Body of pancreas (tissue), 4 donors: ENCODE results near the gene AHCYL1.

Source experiments
- POLR2A ChIP-seq, 3 donors: fragments of 450-650 bp; IDR thresholded peaks; one replicate each; pipeline ENCODE4 v1.6.1; 2016; ENCODE audit warnings: antibody characterized with exemption in 3 of 3, mild to moderate bottlenecking in 2 of 3
- TF ChIP-seq, protein P1 (sequence below), 7 experiments: fragments of 450-650 bp in 4 of 7; fragments of 200-600 bp in 3 of 7; sonication (generic) in 3 of 7; IDR thresholded peaks; one replicate each; pipeline ENCODE4 v1.5.1; 2016 to 2019; ENCODE audit warnings: antibody characterized with exemption in 7 of 7

DNA sequence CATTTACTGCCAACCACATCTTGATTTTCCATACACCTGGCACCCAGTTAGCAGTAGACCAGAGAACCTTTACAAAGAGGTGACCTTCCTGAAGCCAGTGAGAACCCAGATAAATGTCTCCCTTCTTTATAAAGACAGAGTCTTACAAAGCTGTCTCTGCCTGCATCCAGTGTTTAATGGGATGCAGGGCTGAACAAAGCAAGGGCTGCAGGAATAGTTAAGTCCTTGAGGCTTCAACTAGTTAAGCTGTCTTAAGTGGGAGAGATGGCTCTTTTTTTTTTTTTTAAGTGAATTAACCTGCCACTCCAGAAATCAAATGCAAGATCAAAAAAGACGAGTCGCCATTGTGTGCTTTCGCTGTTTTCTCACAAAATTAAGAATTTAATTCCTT, 1.5 kb downstream of the AHCYL1 start:
- TF ChIP-seq, protein P1, sequence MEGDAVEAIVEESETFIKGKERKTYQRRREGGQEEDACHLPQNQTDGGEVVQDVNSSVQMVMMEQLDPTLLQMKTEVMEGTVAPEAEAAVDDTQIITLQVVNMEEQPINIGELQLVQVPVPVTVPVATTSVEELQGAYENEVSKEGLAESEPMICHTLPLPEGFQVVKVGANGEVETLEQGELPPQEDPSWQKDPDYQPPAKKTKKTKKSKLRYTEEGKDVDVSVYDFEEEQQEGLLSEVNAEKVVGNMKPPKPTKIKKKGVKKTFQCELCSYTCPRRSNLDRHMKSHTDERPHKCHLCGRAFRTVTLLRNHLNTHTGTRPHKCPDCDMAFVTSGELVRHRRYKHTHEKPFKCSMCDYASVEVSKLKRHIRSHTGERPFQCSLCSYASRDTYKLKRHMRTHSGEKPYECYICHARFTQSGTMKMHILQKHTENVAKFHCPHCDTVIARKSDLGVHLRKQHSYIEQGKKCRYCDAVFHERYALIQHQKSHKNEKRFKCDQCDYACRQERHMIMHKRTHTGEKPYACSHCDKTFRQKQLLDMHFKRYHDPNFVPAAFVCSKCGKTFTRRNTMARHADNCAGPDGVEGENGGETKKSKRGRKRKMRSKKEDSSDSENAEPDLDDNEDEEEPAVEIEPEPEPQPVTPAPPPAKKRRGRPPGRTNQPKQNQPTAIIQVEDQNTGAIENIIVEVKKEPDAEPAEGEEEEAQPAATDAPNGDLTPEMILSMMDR (IDR thresholded peaks at IDR 0.05): no peak
- TF ChIP-seq POLR2A (IDR thresholded peaks at IDR 0.05): no peak
